GM19193 (cell line): ENCODE results near the gene SNX30.

ENCODE experiments used
- POLR2A ChIP-seq: IDR thresholded peaks from 4 replicates; pipeline ENCODE4 v1.6.1; 2011; ENCODE audit not compliant: insufficient read depth, insufficient read length; ENCODE audit errors: extremely low read depth

Gene SNX30

DNA sequence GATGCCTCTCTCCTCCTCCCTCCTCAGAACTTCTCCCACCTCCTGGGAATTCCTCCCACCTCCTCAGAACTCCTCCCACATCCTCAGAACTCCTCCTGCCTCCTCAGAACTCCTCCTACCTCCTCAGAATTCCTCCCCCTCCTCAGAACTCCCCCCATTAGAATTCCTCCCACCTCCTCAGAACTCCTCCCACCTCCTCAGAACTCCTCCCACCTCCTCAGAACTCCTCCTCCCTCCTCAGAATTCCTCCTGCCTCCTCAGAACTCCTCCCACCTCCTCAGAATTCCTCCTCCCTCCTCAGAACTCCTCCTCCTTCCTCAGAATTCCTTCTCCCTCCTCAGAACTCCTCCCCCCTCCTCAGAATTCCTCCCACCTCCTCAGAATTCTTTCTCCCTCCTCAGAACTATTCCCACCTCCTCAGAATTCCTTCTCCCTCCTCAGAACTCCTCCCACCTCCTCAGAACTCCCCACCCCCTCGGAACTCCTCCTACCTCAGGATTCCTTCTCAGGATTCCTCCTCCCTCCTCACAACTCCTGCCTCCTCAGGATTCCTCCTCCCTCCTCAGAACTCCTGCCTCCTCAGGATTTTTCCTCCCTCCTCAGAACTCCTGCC, 116.2 kb downstream of the SNX30 start:
- TF ChIP-seq POLR2A = no peak

- no peak for TF ChIP-seq POLR2A
Measured at GRCh38 chr9:112867275-112867991, 116.9 kb downstream of the SNX30 start.

DNA sequence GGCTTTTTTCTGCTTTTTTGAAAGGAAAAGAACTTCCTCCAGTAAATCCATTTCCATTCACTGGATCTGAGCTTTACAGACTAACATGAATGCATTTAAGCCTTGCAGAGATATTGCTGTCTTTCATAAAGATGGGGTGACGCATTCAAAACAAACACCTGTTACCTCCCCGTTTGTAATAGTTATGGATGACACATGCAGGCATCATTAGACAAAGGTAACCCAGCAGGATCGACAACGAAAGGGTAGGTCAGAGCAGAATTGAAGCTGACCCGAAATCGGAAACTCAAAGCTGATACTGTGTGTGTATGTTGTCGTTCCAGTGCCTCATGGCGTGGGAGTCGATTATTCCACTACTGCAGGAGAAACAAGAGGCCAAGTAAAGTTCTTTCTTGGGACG, 117.9 kb downstream of the SNX30 start:
- no peak for TF ChIP-seq POLR2A

- TF ChIP-seq POLR2A = no peak
Measured at GRCh38 chr9:112869041-112869529, 118.5 kb downstream of the SNX30 start.

DNA sequence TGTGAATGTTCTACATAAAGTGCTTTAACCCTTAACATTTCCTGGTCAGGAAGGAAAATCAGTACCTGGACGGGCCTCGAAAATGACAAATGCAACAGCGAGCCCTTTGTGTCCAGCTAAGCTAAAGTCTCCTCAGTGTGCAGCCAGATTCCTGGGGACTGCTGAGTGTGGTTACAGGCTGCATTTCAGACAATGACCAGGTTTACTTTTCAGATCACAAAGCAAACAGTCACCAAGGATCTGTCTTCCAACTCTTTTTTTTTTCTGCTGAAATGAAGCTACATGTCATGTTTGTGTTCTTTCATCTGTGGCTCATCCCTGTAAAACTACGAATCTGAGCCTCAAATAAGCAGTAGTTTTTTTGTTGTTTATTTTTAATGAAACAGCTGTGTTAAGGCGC, 119.4 kb downstream of the SNX30 start:
- no peak for TF ChIP-seq POLR2A

- no peak for TF ChIP-seq POLR2A
Measured at GRCh38 chr9:112870556-112870955, 120.0 kb downstream of the SNX30 start.

DNA sequence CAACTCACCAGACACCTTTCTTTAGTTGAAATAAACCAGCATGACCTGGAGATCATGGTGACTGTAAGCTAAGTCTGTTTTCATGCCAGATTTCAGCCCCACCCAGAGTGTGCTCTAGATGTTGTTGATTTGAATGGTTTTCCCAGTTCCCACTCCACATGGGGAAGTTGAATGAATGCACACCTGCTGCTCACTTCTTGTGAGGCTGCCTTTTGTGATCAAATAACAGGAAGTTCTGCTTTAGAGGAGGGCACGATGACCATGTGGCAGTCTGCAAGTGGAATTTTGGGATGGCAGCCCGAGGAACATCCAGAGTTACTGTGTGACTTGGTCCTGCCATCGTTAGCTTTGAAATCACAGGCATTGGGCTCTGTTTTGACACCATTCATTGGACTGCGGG, 121.5 kb downstream of the SNX30 start:
- TF ChIP-seq POLR2A = no peak

DNA sequence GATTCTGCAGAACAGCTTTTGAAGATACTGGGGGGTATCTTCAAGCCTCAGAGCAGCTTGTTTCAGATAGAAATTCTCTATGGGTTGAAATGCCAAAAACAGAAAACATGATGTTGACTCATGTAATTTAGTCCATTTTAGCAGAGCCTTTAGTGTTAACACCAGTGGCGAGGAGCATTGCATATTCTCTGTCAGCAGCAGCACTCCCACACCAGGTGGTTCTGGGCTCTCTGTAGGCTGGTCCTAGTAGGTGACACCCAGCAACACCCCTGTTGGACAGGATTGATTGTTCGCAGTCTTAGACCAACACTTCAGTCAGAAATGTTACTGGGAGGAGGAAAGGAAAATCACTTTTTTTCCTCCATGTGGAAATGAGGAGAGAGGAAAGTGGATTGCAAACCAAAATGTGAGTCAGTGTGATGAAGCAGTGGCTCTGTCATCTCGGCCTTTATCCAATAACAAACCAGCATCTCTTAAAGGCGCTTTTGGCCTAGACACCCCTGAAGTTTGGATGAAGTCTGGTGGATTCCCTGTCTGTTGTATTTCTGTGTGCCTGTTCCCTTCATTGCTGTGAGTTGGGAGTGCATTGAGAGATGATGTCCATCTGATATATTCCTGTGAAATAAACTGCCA, 123.3 kb downstream of the SNX30 start:
- TF ChIP-seq POLR2A = no peak

DNA sequence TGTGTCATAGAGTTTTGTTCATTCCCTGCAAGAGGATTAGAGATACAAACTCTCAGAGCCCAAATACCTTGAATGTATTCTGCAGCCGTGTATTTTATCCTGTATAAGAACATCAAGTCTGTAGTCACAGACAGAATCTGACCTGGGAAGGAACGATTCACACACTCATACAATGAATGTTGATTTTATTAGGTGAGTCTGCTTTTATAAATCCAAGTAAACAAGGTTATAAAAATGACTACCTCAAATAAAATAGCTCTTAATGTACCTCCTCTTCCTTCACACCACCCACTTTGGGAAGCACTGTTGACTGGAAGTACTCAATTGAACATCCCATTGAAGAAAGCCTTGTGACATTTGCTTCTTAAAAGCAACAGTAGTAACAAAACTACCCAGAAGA, 128.2 kb downstream of the SNX30 start:
- TF ChIP-seq POLR2A = no peak

GRCh38 chr9:112880650-112881049, 130.1 kb downstream of the SNX30 start:
- no peak for TF ChIP-seq POLR2A

GRCh38 chr9:112881331-112881730, 130.8 kb downstream of the SNX30 start:
- TF ChIP-seq POLR2A = no peak

- TF ChIP-seq POLR2A = no peak
Measured at GRCh38 chr9:112884101-112884500, 133.5 kb downstream of the SNX30 start.

- no peak for TF ChIP-seq POLR2A
Measured at GRCh38 chr9:112884721-112885120, 134.2 kb downstream of the SNX30 start.

DNA sequence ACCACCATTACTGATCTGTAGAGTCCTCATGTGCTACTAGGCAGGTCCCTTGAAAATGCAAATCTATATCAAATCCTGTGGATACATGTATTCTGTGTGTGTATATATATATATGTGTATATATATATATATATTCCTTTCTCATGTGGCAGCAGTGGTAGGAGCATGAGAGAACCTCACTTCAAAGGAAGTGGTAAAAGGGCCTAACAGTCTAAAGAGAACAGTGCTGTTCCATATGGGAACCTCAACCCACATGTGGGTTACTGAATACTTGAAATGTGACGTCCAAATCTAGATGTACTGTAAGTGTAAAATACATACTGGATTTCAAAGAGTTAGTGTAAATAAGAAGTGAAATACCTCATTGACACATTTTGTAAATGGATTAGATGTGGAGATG, 134.8 kb downstream of the SNX30 start:
- TF ChIP-seq POLR2A = no peak

DNA sequence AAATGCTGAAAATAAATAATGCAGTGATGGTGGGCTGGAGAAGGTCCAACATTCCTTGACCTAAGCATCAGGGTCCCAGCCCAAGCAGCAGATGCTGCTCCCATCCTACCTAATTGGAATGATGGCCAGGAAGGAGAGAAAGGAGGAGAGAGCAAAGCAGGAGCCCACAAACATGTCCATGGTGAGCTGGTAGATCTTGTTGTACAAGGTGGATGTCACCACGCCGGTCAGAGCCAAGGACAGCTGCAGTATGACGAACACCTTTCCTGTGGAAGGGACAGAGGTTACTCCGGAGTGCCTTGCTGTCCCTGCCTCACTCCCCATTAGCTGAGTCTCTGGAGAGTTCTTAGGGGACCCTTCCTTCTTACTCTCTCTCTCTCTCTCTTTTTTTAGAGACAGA, 135.8 kb downstream of the SNX30 start:
- TF ChIP-seq POLR2A = no peak

DNA sequence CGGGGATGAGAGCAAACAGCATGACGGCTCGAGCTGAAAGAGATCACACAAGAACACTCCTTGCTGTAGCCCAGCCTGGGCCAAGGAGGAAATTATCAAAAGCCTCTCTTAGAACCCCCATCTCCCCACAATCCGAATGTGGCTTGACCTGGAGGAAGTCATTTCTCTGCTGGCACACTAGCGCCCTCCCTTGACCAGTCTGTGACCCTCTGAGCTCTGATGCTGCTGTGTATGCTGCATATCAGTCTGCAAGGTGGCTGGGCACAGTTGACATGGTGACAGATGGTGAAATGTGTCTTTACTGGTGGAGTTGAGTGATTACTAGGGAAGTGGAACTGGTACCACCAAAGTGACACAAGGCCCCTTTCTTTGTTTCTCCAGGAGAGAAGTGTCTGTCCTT, 136.8 kb downstream of the SNX30 start:
- no peak for TF ChIP-seq POLR2A
